NCI-H446 (cell line): ENCODE data around the gene UBN2.

Source experiments
- DNase-seq, 2 experiments: peaks; one replicate each; lab custom pipeline; 2025; lab: John Stamatoyannopoulos, UW

Gene UBN2

GRCh38 chr7:139232377-139232717, 1.3 kb downstream of the UBN2 start:
- DNase-seq: no peak

GRCh38 chr7:139232904-139233303, 1.9 kb downstream of the UBN2 start:
- no peak for DNase-seq

GRCh38 chr7:139241258-139241657, 10.2 kb downstream of the UBN2 start:
- no peak for DNase-seq

GRCh38 chr7:139242741-139243281, 11.8 kb downstream of the UBN2 start:
- DNase-seq: no peak

- no peak for DNase-seq
Observed at GRCh38 chr7:139245401-139245800, 14.4 kb downstream of the UBN2 start.

GRCh38 chr7:139246494-139246893, 15.5 kb downstream of the UBN2 start:
- no peak for DNase-seq

- DNase-seq: no peak
Observed at GRCh38 chr7:139246905-139247304, 15.9 kb downstream of the UBN2 start.

- DNase-seq: no peak
Observed at GRCh38 chr7:139249179-139249810, 18.3 kb downstream of the UBN2 start.

- no peak for DNase-seq
Observed at GRCh38 chr7:139252451-139252850, 21.4 kb downstream of the UBN2 start.

GRCh38 chr7:139254281-139254680, 23.2 kb downstream of the UBN2 start:
- no peak for DNase-seq

GRCh38 chr7:139254728-139255127, 23.7 kb downstream of the UBN2 start:
- DNase-seq: no peak

- DNase-seq: no peak
Observed at GRCh38 chr7:139255290-139255689, 24.3 kb downstream of the UBN2 start.

- no peak for DNase-seq
Observed at GRCh38 chr7:139259142-139259541, 28.1 kb downstream of the UBN2 start.

- DNase-seq: no peak
Observed at GRCh38 chr7:139264220-139264619, 33.2 kb downstream of the UBN2 start.

- DNase-seq: no peak
Observed at GRCh38 chr7:139265673-139266072, 34.6 kb downstream of the UBN2 start.

GRCh38 chr7:139271718-139272628, 40.9 kb downstream of the UBN2 start:
- DNase-seq: no peak

- no peak for DNase-seq
Observed at GRCh38 chr7:139284252-139284896, 53.3 kb downstream of the UBN2 start.

GRCh38 chr7:139286144-139286543, 55.1 kb downstream of the UBN2 start:
- DNase-seq: no peak

- DNase-seq: no peak
Observed at GRCh38 chr7:139292821-139293220, 61.8 kb downstream of the UBN2 start.

- DNase-seq: no peak
Observed at GRCh38 chr7:139293534-139293933, 62.5 kb downstream of the UBN2 start.

- no peak for DNase-seq
Observed at GRCh38 chr7:139294241-139294640, 63.2 kb downstream of the UBN2 start.

GRCh38 chr7:139294951-139295575, 64.0 kb downstream of the UBN2 start:
- DNase-seq: no peak
